PC-3 (cell line): ENCODE results near the gene PRPH.
"Not testable (repeated sequence)": the region's sequence is repeated elsewhere in the genome, so short reads cannot be mapped to it uniquely, and the experiment has no call there.

Experiments
- CTCF ChIP-seq: fragments of 300-600 bp; sonication (generic); conservative IDR thresholded peaks from 2 replicates; pipeline ENCODE4 v1.5.1; 2017; ENCODE audit warnings: antibody characterized with exemption, low read depth, mild to moderate bottlenecking, low read length
- EZH2 ChIP-seq: fragments of 300-600 bp; sonication (generic); IDR thresholded peaks from one replicate; pipeline ENCODE4 v1.6.1; 2017; ENCODE audit warnings: antibody characterized with exemption, mild to moderate bottlenecking, low read length; ENCODE audit not compliant: unreplicated experiment

- TF ChIP-seq CTCF, EZH2: not testable (repeated sequence)
These were observed 39.5 kb upstream of the PRPH start for GRCh38 chr12:49255456-49255855.
